HG03432 (cell line): ENCODE data around the gene GRAMD1A.
"Not testable (repeated sequence)": the region's sequence is repeated elsewhere in the genome, so short reads cannot be mapped to it uniquely, and the experiment has no call there.

ENCODE experiments used
- ATAC-seq: cut with Tn5 transposase; IDR thresholded peaks from one replicate; pipeline ENCODE4 v1.9.1; 2021; ENCODE audit warnings: mild to moderate bottlenecking, moderate library complexity; ENCODE audit not compliant: unreplicated experiment

The GRAMD1A gene

GRCh38 chr19:35015954-35016351, 15.8 kb downstream of the GRAMD1A start:
- no peak for ATAC-seq

DNA sequence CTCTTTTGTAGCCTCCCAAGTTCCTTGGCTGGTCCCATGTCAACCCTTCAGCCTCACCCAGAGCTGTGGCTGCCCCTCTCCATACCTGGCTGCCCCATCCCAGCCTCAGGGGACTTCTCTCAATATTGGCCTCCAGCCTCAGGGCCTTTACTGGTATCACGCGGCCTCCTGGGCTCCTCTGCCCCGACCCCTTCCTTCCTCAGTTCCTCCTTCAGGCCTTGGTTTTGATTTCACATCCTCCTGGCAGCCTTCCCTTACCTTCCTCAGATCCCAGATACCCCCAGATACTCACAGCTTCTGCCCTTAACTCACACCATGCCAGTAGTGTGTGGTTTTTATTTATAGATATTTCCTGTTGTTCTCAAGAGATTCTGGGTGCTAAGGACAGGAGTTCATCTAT, 17.4 kb downstream of the GRAMD1A start:
- ATAC-seq, result no peak

DNA sequence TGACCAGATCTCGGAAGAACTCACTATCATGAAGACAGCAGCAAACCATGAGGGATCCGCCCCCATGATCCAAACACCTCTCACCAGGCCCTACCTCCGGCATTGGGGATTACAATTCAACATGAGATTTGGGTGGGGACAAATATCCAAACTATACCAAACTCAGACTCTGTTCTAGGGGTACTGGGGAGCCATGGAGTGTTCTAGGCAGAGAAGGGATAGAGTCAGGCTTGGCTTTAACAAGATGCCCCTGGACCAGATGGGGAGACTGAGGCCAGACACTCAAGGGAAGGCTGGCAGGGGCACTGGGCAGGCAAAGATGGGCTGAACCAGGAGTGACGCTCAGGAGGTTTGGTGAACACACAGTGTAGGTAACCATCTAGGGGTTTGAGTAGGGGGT, 18.3 kb downstream of the GRAMD1A start:
- no peak for ATAC-seq

DNA sequence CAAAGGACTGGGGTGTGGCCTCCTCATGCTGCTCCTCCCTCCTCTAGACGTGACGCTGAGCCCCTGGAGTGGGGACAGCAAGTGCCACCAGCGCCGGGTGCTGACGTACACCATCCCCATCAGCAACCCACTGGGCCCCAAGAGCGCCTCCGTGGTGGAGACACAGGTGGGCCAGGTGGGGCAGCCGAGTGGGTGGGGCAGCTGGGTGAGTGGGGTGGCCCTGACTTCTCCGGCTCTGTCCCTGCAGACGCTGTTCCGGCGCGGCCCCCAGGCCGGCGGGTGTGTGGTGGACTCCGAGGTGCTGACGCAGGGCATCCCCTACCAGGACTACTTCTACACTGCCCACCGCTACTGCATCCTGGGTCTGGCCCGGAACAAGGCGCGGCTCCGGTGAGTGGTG, 19.0 kb downstream of the GRAMD1A start:
- no peak for ATAC-seq

DNA sequence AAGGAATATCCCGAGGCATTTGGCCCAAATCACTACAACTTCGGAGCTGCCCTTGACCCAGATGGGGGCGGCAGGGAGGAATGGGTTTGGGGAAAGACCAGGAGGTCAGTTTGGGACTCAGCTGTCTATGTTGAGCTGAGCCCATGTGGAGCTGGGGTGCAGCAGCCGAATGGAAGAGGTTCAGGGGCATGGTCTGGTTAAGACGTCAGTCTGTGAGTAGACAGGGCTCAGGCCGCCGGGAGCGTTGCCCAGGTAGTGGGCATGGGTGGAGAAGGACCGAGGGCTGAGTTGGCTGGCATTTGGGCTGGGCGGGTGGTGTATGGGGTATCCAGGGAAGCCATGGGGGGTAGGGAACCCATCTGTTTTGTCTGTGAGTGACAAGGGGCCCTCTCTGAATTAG, 20.9 kb downstream of the GRAMD1A start:
- no peak for ATAC-seq

DNA sequence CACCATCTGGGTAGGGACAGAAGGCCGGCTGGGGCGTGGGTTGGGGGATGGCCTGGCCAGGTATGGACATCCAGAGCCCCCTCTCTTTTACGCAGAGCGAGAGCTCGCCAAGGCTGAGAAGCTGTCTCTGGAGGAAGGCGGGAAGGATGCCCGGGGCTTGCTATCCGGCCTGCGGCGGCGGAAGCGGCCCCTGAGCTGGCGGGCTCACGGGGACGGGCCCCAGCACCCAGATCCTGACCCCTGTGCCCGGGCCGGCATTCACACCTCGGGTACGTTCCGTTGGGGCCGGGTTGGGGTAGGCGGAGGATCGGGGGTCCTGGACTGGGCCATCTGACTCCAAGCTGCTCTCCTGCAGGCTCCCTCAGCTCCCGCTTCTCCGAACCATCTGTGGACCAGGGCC, 21.5 kb downstream of the GRAMD1A start:
- ATAC-seq, result no peak

GRCh38 chr19:35022460-35022859, 22.3 kb downstream of the GRAMD1A start:
- ATAC-seq, result no peak

GRCh38 chr19:35023428-35023827, 23.3 kb downstream of the GRAMD1A start:
- no peak for ATAC-seq

- no peak for ATAC-seq
Observed at GRCh38 chr19:35024095-35024494, 24.0 kb downstream of the GRAMD1A start.

DNA sequence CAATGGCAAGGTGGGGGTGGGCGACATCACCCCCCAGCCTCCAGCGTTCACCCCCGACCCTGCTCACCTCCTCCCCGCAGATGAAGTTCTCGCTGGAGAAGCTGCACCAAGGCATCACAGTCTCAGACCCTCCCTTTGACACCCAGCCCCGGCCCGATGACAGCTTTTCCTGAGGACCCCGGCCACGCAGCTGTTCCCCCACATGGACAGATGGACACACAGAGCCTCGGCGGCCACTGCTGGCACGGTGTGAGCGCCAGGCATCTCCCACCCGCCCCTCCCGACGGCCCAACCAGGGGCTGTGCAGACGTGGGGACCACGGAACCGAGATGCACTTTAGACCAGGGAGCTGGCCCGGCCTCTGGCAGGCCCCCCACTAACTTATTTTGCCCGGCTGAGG, 25.8 kb downstream of the GRAMD1A start:
- no peak for ATAC-seq

GRCh38 chr19:35026418-35026817, 26.3 kb downstream of the GRAMD1A start:
- ATAC-seq, result no peak

- no peak for ATAC-seq
Observed at GRCh38 chr19:35027009-35027408, 26.9 kb downstream of the GRAMD1A start.

GRCh38 chr19:35027851-35028599, 27.9 kb downstream of the GRAMD1A start:
- ATAC-seq, result no peak

- ATAC-seq, result not testable (repeated sequence)
Observed at GRCh38 chr19:35028600-35028885, 28.4 kb downstream of the GRAMD1A start.

- ATAC-seq, result not testable (repeated sequence)
Observed at GRCh38 chr19:35029275-35029736, 29.2 kb downstream of the GRAMD1A start.

DNA sequence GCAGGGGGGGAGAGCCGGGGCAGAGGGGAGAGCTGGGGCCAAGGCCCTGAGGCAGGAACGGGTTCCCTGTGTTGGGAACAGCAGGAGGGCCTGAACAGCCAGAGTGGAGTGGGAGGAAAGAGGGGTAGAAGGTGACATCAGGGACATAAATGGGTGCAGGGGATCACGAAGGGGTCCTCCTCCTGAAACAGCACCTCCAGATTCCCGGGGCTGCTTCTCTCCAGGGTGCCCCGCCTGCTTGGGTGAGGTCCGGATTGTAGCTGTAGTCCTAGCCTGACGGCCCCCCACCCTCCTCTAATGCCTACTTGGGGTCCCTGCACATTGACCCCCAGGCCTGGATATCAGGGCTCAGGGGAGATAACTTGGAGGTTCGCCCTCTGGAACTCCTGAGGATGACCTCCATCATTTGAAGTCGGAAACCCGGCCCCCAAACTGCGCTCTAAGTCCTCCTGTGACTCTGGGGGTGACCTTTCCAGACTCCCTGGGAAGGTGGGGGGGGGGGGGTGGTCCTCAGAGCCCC, 29.7 kb downstream of the GRAMD1A start:
- no peak for ATAC-seq

- ATAC-seq, result no peak
Observed at GRCh38 chr19:35030257-35031071, 30.3 kb downstream of the GRAMD1A start, which contains the start of gene SCN1B. Gene SCN1B (plus strand): TSS chr19:35030470. CDS start chr19:35030821, 351 bp downstream.

DNA sequence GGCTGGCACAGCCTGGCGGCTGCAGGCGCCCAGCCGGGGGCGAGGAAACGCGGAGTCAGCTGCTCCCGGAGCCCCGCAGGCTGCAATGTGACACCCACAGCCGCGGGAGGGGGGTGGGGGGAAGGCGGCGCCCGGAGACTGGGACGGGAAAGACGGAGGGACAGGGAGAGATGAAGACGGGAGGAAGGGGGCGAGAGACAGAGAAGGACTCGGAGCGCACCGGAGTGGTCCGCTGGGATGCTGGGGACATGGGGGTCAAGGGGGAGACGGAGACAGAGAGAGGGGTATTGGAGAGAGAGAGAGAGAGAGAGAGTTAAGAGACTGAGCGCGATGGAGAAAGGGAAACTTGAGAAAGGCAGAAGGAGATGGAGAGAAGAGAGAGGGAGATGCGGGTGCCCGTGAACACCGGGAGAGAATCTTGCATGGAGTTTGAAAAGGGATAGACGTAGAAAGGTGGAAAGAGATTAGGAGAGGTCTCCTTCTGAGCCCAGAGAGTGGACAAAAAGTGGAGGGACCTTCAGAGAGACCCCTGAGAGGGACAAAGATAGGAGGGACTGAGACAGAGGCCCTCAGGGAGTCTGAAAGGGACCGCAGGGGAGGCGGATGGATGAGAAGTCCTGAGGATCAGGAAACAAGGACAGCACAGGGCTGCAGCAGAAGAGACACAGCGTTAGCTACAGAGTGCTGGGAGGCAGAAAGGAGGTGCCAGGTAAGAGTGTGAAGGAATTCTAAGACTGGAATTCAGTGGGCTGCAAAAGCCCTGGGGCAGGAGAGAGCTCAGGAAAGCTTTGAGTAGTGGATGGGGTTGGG, 31.2 kb downstream of the GRAMD1A start:
- no peak for ATAC-seq

DNA sequence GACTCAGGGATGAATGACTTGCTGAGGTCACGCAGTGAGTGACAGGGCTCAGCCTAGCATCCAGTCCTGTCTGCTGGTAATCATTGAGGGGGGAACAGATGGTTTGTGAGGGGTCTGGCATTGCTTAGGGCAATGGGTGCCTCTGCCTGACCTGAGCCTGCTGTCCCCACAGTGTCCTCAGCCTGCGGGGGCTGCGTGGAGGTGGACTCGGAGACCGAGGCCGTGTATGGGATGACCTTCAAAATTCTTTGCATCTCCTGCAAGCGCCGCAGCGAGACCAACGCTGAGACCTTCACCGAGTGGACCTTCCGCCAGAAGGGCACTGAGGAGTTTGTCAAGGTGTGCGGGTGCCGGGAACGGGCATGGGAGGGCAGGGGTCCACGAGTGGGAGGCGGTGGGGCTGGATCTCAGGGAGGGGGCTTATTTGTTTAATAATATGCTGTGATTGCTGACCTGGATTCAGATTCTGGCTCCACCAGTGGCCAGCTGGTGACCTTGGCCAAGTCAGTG, 32.3 kb downstream of the GRAMD1A start:
- no peak for ATAC-seq

GRCh38 chr19:35033067-35034004, 33.2 kb downstream of the GRAMD1A start:
- no peak for ATAC-seq
